ENCODE data around the gene DPF3.
A peak's percentile ranks its signal among the peaks of the same experiment; 100 is the strongest.

DPF3 gene

GRCh38 chr14:72928872-72929271 is 35.0 kb upstream of the DPF3 start:
- no peak overlapping the region for H3K4me3 ChIP-seq (ENCODE audit: low read depth, low read length)
- TF ChIP-seq, protein P1, sequence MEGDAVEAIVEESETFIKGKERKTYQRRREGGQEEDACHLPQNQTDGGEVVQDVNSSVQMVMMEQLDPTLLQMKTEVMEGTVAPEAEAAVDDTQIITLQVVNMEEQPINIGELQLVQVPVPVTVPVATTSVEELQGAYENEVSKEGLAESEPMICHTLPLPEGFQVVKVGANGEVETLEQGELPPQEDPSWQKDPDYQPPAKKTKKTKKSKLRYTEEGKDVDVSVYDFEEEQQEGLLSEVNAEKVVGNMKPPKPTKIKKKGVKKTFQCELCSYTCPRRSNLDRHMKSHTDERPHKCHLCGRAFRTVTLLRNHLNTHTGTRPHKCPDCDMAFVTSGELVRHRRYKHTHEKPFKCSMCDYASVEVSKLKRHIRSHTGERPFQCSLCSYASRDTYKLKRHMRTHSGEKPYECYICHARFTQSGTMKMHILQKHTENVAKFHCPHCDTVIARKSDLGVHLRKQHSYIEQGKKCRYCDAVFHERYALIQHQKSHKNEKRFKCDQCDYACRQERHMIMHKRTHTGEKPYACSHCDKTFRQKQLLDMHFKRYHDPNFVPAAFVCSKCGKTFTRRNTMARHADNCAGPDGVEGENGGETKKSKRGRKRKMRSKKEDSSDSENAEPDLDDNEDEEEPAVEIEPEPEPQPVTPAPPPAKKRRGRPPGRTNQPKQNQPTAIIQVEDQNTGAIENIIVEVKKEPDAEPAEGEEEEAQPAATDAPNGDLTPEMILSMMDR (IDR thresholded peaks at IDR 0.05; ENCODE audit: borderline replicate concordance, insufficient read depth, low read depth, low read length), result no peak

GRCh38 chr14:72926292-72927028 is 32.6 kb upstream of the DPF3 start, which contains the start of gene DCAF4:
TSS of gene DCAF4 (plus strand) at chr14:72926464. CDS start at chr14:72937979, 11,515 bp downstream.
- H3K4me3 ChIP-seq (ENCODE audit: low read depth, low read length), result peak within 1 kb of the TSS; percentile 82
- TF ChIP-seq, protein P1 (IDR thresholded peaks at IDR 0.05; ENCODE audit: borderline replicate concordance, insufficient read depth, low read depth, low read length), result no peak

GRCh38 chr14:72925815-72926291 is 32.0 kb upstream of the DPF3 start:
- H3K4me3 ChIP-seq (ENCODE audit: low read depth, low read length), result peak overlapping the region; percentile 40
- TF ChIP-seq, protein P1 (IDR thresholded peaks at IDR 0.05; ENCODE audit: borderline replicate concordance, insufficient read depth, low read depth, low read length), result no peak

- TF ChIP-seq, protein P1 (IDR thresholded peaks at IDR 0.05; ENCODE audit: borderline replicate concordance, insufficient read depth, low read depth, low read length), result no peak
- H3K4me3 ChIP-seq (ENCODE audit: low read depth, low read length), result no peak overlapping the region
These were observed 31.4 kb upstream of the DPF3 start for GRCh38 chr14:72925171-72925759.

GRCh38 chr14:72924337-72924736 is 30.4 kb upstream of the DPF3 start:
- no peak overlapping the region for H3K4me3 ChIP-seq (ENCODE audit: low read depth, low read length)
- TF ChIP-seq, protein P1 (IDR thresholded peaks at IDR 0.05; ENCODE audit: borderline replicate concordance, insufficient read depth, low read depth, low read length), result no peak

GRCh38 chr14:72921396-72921795 is 27.5 kb upstream of the DPF3 start:
- TF ChIP-seq, protein P1 (IDR thresholded peaks at IDR 0.05; ENCODE audit: borderline replicate concordance, insufficient read depth, low read depth, low read length), result no peak

GRCh38 chr14:72920008-72920407 is 26.1 kb upstream of the DPF3 start:
- TF ChIP-seq, protein P1 (IDR thresholded peaks at IDR 0.05; ENCODE audit: borderline replicate concordance, insufficient read depth, low read depth, low read length), result no peak
- no peak overlapping the region for H3K4me3 ChIP-seq (ENCODE audit: low read depth, low read length)

More at GRCh38 chr14:72921396-72921795, 27.5 kb upstream of the DPF3 start:
- no peak overlapping the region for H3K4me3 ChIP-seq (ENCODE audit: low read depth, low read length)
